ENCODE results near the gene NDST4.

DNA sequence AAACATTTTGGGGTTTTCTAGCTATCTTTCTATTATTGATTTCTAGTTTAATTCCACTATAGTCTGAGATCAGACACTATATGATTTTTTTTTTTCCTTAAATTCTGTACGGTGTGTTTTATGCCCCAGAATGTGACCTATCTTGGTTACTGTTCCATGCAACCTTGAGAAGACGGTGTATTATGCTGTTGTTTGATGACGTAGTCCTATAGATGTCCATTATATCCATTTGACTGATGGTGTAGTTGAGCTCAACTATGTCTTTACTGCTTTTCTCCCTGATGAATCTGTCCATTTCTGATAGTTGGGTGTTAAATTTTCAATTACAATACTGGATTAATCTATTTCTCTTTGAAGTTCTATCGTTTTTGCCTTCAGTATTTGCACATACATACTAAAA is 212.5 kb downstream of the NDST4 start:
- TF ChIP-seq EP300 (IDR thresholded peaks at IDR 0.05), result no peak
- TF ChIP-seq, protein P1, sequence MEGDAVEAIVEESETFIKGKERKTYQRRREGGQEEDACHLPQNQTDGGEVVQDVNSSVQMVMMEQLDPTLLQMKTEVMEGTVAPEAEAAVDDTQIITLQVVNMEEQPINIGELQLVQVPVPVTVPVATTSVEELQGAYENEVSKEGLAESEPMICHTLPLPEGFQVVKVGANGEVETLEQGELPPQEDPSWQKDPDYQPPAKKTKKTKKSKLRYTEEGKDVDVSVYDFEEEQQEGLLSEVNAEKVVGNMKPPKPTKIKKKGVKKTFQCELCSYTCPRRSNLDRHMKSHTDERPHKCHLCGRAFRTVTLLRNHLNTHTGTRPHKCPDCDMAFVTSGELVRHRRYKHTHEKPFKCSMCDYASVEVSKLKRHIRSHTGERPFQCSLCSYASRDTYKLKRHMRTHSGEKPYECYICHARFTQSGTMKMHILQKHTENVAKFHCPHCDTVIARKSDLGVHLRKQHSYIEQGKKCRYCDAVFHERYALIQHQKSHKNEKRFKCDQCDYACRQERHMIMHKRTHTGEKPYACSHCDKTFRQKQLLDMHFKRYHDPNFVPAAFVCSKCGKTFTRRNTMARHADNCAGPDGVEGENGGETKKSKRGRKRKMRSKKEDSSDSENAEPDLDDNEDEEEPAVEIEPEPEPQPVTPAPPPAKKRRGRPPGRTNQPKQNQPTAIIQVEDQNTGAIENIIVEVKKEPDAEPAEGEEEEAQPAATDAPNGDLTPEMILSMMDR (IDR thresholded peaks at IDR 0.05), result no peak
- TF ChIP-seq POLR2A (IDR thresholded peaks at IDR 0.05), result no peak
